Neural cell (in vitro differentiated cells): ENCODE measurements around the gene AFF1.
"Not testable (repeated sequence)": the region's sequence is repeated elsewhere in the genome, so short reads cannot be mapped to it uniquely, and the experiment has no call there.

Source experiments
- EP300 ChIP-seq: fragments of 450-650 bp; conservative IDR thresholded peaks from 2 replicates; pipeline ENCODE4 v1.6.1; 2014; ENCODE audit warnings: antibody characterized with exemption, mild to moderate bottlenecking, moderate library complexity; ENCODE audit not compliant: poor library complexity, severe bottlenecking
- EZH2 ChIP-seq: fragments of 200-600, 300-800 bp; shearing (Covaris generic), sonication (generic); IDR thresholded peaks from 2 replicates; pipeline ENCODE4 v1.6.1; 2014; ENCODE audit warnings: antibody characterized with exemption, low read length, borderline replicate concordance, mild to moderate bottlenecking; ENCODE audit not compliant: insufficient read depth, poor library complexity, severe bottlenecking

- TF ChIP-seq EZH2, EP300: not testable (repeated sequence)
These were observed 78.1 kb downstream of the AFF1 start for GRCh38 chr4:87012954-87013308.
